K562 (cell line): ENCODE measurements around the gene DCAF4. TPM values are rescaled to one million over a fixed set of nuclear protein-coding genes. Genes with fewer than 3 reads are reported as not detected.

Source experiments
- ETV6 ChIP-seq, 3 experiments: fragments of 150-350 bp in 1 of 3; sonication (generic) in 1 of 3; formaldehyde crosslinking in 1 of 3; IDR thresholded peaks; 2 replicates each; pipeline versions ENCODE4 v1.6.1 to v1.8.0; 2014 to 2022; ENCODE audit warnings: borderline replicate concordance in 2 of 3, low read depth in 2 of 3, antibody characterized with exemption in 1 of 3, low read length in 1 of 3, mild to moderate bottlenecking in 1 of 3, missing genetic modification reagents in 1 of 3
- JUNB ChIP-seq: fragments of 450-650 bp; formaldehyde crosslinking; conservative IDR thresholded peaks from 2 replicates; pipeline ENCODE4 v1.4.0; 2020; ENCODE audit warnings: mild to moderate bottlenecking
- MED1 ChIP-seq: sonication (generic); formaldehyde crosslinking; IDR thresholded peaks from 2 replicates; pipeline ENCODE4 v1.8.1; 2023; ENCODE audit warnings: missing genetic modification reagents, borderline replicate concordance
- TCF3 ChIP-seq: sonication (generic); formaldehyde crosslinking; IDR thresholded peaks from 2 replicates; pipeline ENCODE4 v1.4.0; 2020; ENCODE audit warnings: mild to moderate bottlenecking, missing genetic modification reagents
- ZNF407 ChIP-seq: fragments of 450-650 bp; IDR thresholded peaks from 2 replicates; pipeline ENCODE4 v1.6.1; 2016; ENCODE audit warnings: low read depth
- ZNF696 ChIP-seq: fragments of 250-450 bp; sonication (Bioruptor Pico); conservative IDR thresholded peaks from 2 replicates; pipeline ENCODE4 v1.4.0; 2020; ENCODE audit warnings: mild to moderate bottlenecking, moderate library complexity
- polyA plus RNA-seq, 8 experiments: library from polyadenylated mRNA; depleted of rRNA in 4 of 8; stranded (reverse) in 5 of 8; unstranded in 3 of 8; fragments of >200 nt; fragmentation: Nextera tagmentation in 2 of 8; fragmentation: Illumina TruSeq in 1 of 8; extraction: Ambion mirVana in 2 of 8; extraction: Trizol in 1 of 8; gene quantifications; 2 replicates each; pipeline versions ENCODE4 v1.2.1 to v1.2.3, GENCODE V29; 2011 to 2014; ENCODE audit warnings: inconsistent platforms in 1 of 8, missing spikeins in 1 of 8
- total RNA-seq, 7 experiments: library from RNA; depleted of rRNA in 6 of 7; stranded (reverse); fragments of >200 nt in 6 of 7; fragmentation: Illumina TruSeq in 2 of 7; extraction: Trizol in 2 of 7; gene quantifications; 2 replicates each; pipeline versions ENCODE4 v1.2.1 to v1.2.3, GENCODE V29; 2011 to 2021; ENCODE audit warnings: low replicate concordance in 1 of 7
- TF ChIP-seq, protein P1 (sequence below): fragments of 250-450 bp; sonication (Bioruptor Pico); IDR thresholded peaks from 2 replicates; pipeline ENCODE4 v1.5.0; 2020; ENCODE audit warnings: mild to moderate bottlenecking
- TF ChIP-seq, protein P2 (sequence below): IDR thresholded peaks from 3 replicates; pipeline ENCODE4 v1.6.1; 2011; ENCODE audit warnings: borderline replicate concordance, mild to moderate bottlenecking, moderate library complexity; ENCODE audit not compliant: insufficient read length; ENCODE audit errors: extremely low read depth
- TF ChIP-seq, protein P3 (sequence below): sonication (generic); formaldehyde crosslinking; IDR thresholded peaks from 2 replicates; pipeline ENCODE4 v1.9.0; 2022; ENCODE audit warnings: mild to moderate bottlenecking, missing genetic modification reagents

Gene DCAF4
- total and polyA plus RNA-seq, 9 of the 15 experiments (the other 6 are each of a cell fraction or from before 2014, with no cell fraction given) = 2.7 to 49.2 (median 22.9) TPM

DNA sequence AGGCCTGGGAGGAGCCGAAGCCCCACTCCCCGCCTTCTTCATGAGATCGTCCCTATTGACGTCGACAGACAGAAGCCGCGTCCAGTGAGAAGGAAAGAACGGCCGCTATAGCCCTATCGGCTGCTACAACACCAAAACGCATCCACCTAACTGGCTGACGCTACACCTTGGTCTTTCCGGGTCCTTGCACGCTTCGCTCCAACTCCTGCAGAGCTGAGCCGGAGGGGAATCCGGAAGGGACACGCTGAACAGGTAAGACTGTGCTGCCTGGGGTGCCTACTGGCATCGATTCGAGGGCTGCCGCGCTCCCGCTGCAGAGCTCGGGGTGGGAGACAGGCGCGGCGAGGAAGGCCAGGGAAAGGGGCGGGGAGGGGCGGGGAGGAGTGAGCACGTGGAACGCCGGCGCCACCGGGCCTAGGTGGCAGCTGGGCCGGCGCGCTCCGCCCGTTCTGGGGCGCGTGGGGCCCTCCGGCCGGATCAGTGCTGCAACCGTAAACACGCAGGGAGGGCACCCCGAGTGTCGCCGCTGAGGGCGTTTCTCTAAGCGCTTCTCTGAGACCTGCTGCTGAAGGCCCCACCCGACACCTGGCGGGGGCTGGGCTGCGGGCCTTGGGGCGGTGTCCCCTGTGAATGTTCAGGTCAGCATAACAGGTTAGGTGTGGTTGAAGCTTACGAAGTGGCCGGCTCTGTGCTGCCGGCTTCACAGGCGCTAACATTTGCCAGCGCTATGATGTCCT lies at the start of gene DCAF4 (continued):
- no peak for TF ChIP-seq ZNF407
- TF ChIP-seq, protein P1, sequence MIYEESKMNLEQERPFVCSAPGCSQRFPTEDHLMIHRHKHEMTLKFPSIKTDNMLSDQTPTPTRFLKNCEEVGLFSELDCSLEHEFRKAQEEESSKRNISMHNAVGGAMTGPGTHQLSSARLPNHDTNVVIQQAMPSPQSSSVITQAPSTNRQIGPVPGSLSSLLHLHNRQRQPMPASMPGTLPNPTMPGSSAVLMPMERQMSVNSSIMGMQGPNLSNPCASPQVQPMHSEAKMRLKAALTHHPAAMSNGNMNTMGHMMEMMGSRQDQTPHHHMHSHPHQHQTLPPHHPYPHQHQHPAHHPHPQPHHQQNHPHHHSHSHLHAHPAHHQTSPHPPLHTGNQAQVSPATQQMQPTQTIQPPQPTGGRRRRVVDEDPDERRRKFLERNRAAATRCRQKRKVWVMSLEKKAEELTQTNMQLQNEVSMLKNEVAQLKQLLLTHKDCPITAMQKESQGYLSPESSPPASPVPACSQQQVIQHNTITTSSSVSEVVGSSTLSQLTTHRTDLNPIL (CRISPR knock-in tag) = no peak
- TF ChIP-seq TCF3 = no peak
- TF ChIP-seq MED1 = no peak
- TF ChIP-seq, protein P2, sequence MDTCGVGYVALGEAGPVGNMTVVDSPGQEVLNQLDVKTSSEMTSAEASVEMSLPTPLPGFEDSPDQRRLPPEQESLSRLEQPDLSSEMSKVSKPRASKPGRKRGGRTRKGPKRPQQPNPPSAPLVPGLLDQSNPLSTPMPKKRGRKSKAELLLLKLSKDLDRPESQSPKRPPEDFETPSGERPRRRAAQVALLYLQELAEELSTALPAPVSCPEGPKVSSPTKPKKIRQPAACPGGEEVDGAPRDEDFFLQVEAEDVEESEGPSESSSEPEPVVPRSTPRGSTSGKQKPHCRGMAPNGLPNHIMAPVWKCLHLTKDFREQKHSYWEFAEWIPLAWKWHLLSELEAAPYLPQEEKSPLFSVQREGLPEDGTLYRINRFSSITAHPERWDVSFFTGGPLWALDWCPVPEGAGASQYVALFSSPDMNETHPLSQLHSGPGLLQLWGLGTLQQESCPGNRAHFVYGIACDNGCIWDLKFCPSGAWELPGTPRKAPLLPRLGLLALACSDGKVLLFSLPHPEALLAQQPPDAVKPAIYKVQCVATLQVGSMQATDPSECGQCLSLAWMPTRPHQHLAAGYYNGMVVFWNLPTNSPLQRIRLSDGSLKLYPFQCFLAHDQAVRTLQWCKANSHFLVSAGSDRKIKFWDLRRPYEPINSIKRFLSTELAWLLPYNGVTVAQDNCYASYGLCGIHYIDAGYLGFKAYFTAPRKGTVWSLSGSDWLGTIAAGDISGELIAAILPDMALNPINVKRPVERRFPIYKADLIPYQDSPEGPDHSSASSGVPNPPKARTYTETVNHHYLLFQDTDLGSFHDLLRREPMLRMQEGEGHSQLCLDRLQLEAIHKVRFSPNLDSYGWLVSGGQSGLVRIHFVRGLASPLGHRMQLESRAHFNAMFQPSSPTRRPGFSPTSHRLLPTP = no peak
- no peak for TF ChIP-seq ETV6 (IDR thresholded peaks at IDR 0.05; ENCODE audit: borderline replicate concordance in 1 of 2, low read depth in 2 of 2, low read length in 1 of 2)
- peak; percentile 57; the same call in 1 of the 2 replicates for TF ChIP-seq ETV6 (CRISPR knock-in tag; IDR thresholded peaks at IDR 0.05; ENCODE audit: borderline replicate concordance)
- TF ChIP-seq, protein P3, sequence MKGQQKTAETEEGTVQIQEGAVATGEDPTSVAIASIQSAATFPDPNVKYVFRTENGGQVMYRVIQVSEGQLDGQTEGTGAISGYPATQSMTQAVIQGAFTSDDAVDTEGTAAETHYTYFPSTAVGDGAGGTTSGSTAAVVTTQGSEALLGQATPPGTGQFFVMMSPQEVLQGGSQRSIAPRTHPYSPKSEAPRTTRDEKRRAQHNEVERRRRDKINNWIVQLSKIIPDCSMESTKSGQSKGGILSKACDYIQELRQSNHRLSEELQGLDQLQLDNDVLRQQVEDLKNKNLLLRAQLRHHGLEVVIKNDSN (CRISPR knock-in tag) = peak; percentile 15; the same call in 1 of the 2 replicates
- no peak for TF ChIP-seq JUNB
- TF ChIP-seq ZNF696 (CRISPR knock-in tag) = no peak
